HEK293 (cell line): ENCODE data around the gene KRTAP10-11.

ENCODE experiments used
- CTCF ChIA-PET: fragments of 350-600 bp; formaldehyde crosslinking; extraction: SDS; loops from one replicate; lab custom pipeline; 2021; ENCODE audit warnings: antibody characterized with exemption; lab: Yijun Ruan, JAX
- POLR2A ChIA-PET: fragments of 300-600 bp; formaldehyde crosslinking; extraction: SDS; loops from one replicate; lab custom pipeline; 2020; ENCODE audit warnings: antibody characterized with exemption, inconsistent platforms; lab: Yijun Ruan, JAX
- H3K27ac ChIP-seq: fragments of 200-500 bp; sonication (Bioruptor generic); 2 replicates; pipeline ENCODE4 v1.5.1; 2014; ENCODE audit warnings: low read depth, low read length, control low read depth, inconsistent platforms; ENCODE audit errors: extremely low read depth
- H3K36me3 ChIP-seq, 2 experiments: fragments of 200-500 bp in 1 of 2; sonication (Bioruptor generic) in 1 of 2; 1 replicate in 1 of 2; 2 replicates in 1 of 2; pipeline ENCODE4 v1.5.1; 2014 to 2017; ENCODE audit warnings: inconsistent platforms in 2 of 2, low read length in 2 of 2; ENCODE audit not compliant: control insufficient read depth in 2 of 2, insufficient read depth in 1 of 2
- H3K4me1 ChIP-seq: fragments of 200-500 bp; sonication (Bioruptor generic); 2 replicates; pipeline ENCODE4 v1.5.1; 2014; ENCODE audit warnings: mild to moderate bottlenecking, low read length, inconsistent platforms; ENCODE audit not compliant: control insufficient read depth, insufficient read depth
- H3K4me3 ChIP-seq: 2 replicates; pipeline ENCODE4 v1.5.1; 2011; ENCODE audit warnings: low read depth, mild to moderate bottlenecking, control low read depth, low read length, moderate library complexity
- H3K9me3 ChIP-seq: fragments of 200-500 bp; sonication (Bioruptor generic); 2 replicates; pipeline ENCODE4 v1.5.1; 2014; ENCODE audit warnings: low read depth, low read length, inconsistent platforms; ENCODE audit not compliant: control insufficient read depth, insufficient read depth
- FEZF1 ChIP-seq: fragments of 450-650 bp; formaldehyde crosslinking; IDR thresholded peaks from 2 replicates; pipeline ENCODE4 v1.5.1; 2016; ENCODE audit warnings: missing biosample characterization, missing genetic modification characterization
- GLI2 ChIP-seq: fragments of 450-650 bp; formaldehyde crosslinking; IDR thresholded peaks from 2 replicates; pipeline ENCODE4; 2017; ENCODE audit warnings: missing biosample characterization, missing genetic modification characterization, low read depth, borderline replicate concordance
- KLF1 ChIP-seq: fragments of 450-650 bp; formaldehyde crosslinking; IDR thresholded peaks from 2 replicates; pipeline ENCODE4 v1.5.1; 2016; ENCODE audit warnings: missing biosample characterization, missing genetic modification characterization
- KLF16 ChIP-seq: fragments of 450-650 bp; formaldehyde crosslinking; IDR thresholded peaks from 2 replicates; pipeline ENCODE4 v1.5.1; 2017; ENCODE audit warnings: missing biosample characterization, missing genetic modification characterization
- RBAK ChIP-seq: fragments of 450-650 bp; formaldehyde crosslinking; IDR thresholded peaks from 2 replicates; pipeline ENCODE4 v1.5.1; 2016; ENCODE audit warnings: missing biosample characterization, missing genetic modification characterization
- REPIN1 ChIP-seq: fragments of 450-650 bp; formaldehyde crosslinking; IDR thresholded peaks from 2 replicates; pipeline ENCODE4 v1.5.1; 2017; ENCODE audit warnings: missing biosample characterization, missing genetic modification characterization, low read depth
- ZNF138 ChIP-seq: fragments of 450-650 bp; formaldehyde crosslinking; IDR thresholded peaks from 2 replicates; pipeline ENCODE4 v1.5.1; 2016; ENCODE audit warnings: missing biosample characterization, missing genetic modification characterization, borderline replicate concordance
- ZNF16 ChIP-seq: fragments of 450-650 bp; formaldehyde crosslinking; IDR thresholded peaks from 2 replicates; pipeline ENCODE4 v1.5.1; 2016; ENCODE audit warnings: low read depth, missing biosample characterization, missing genetic modification characterization
- ZNF350 ChIP-seq: fragments of 450-650 bp; formaldehyde crosslinking; IDR thresholded peaks from 2 replicates; pipeline ENCODE4 v1.5.0; 2017; ENCODE audit warnings: missing biosample characterization, mild to moderate bottlenecking, missing genetic modification characterization
- ZNF354C ChIP-seq: fragments of 450-650 bp; formaldehyde crosslinking; IDR thresholded peaks from 2 replicates; pipeline ENCODE4 v1.5.1; 2016; ENCODE audit warnings: missing biosample characterization, missing genetic modification characterization, low read depth, borderline replicate concordance
- ZNF610 ChIP-seq: fragments of 450-650 bp; formaldehyde crosslinking; IDR thresholded peaks from 2 replicates; pipeline ENCODE4 v1.5.1; 2016; ENCODE audit warnings: missing biosample characterization, missing genetic modification characterization, borderline replicate concordance
- ZNF658 ChIP-seq: fragments of 450-650 bp; formaldehyde crosslinking; IDR thresholded peaks from 2 replicates; pipeline ENCODE4; 2016; ENCODE audit warnings: missing biosample characterization, missing genetic modification characterization
- ZNF664 ChIP-seq: fragments of 450-650 bp; formaldehyde crosslinking; IDR thresholded peaks from 2 replicates; pipeline ENCODE4 v1.5.1; 2016; ENCODE audit warnings: missing biosample characterization, missing genetic modification characterization
- TF ChIP-seq, protein P1 (sequence below): fragments of 450-650 bp; formaldehyde crosslinking; IDR thresholded peaks from 2 replicates; pipeline ENCODE4 v1.5.1; 2016; ENCODE audit warnings: missing biosample characterization, missing genetic modification characterization
- TF ChIP-seq, protein P2 (sequence below): fragments of 450-650 bp; formaldehyde crosslinking; IDR thresholded peaks from 2 replicates; pipeline ENCODE4 v1.5.1; 2016; ENCODE audit warnings: missing biosample characterization, missing genetic modification characterization
- TF ChIP-seq, protein P3 (sequence below): fragments of 450-650 bp; formaldehyde crosslinking; IDR thresholded peaks from 2 replicates; pipeline ENCODE4 v1.5.1; 2016; ENCODE audit warnings: missing biosample characterization, missing genetic modification characterization
- TF ChIP-seq, protein P4 (sequence below): fragments of 450-650 bp; formaldehyde crosslinking; IDR thresholded peaks from 2 replicates; pipeline ENCODE4 v1.5.1; 2016; ENCODE audit warnings: missing biosample characterization, missing genetic modification characterization, borderline replicate concordance
- TF ChIP-seq, protein P5 (sequence below): fragments of 450-650 bp; formaldehyde crosslinking; IDR thresholded peaks from 2 replicates; pipeline ENCODE4 v1.5.1; 2016; ENCODE audit warnings: missing biosample characterization, missing genetic modification characterization
- TF ChIP-seq, protein P6 (sequence below): fragments of 450-650 bp; formaldehyde crosslinking; IDR thresholded peaks from 2 replicates; pipeline ENCODE4 v1.5.1; 2017; ENCODE audit warnings: missing biosample characterization, missing genetic modification characterization

KRTAP10-11 gene

DNA sequence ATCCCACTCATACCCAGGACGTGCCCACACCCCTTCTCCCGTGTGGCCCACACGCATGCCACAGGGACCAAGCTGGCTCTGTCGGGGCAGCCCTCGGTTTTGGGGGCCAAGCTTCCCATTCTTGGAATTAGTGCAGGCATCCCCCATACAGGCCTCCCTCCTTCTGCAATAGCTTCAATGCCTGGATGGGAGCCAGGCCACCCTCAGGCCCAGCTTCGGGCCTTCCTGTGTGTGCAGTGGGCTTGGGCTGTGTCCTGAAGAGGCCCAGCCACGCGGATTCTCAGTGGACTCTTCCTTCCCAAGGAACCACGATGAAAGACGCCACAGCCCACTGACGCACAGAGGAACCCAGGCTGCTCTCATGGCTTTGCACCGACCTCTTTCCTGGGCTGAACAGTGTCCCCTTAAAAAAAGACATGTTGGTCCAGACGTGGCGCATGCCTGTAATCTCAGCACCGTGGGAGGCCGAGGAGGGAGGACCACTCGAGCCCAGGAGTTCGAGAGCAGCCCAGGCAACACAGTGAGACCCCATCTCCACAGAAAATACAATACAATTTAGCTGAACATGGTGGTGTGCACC lies 3.4 kb downstream of the KRTAP10-11 start (continued):
- TF ChIP-seq, protein P1, sequence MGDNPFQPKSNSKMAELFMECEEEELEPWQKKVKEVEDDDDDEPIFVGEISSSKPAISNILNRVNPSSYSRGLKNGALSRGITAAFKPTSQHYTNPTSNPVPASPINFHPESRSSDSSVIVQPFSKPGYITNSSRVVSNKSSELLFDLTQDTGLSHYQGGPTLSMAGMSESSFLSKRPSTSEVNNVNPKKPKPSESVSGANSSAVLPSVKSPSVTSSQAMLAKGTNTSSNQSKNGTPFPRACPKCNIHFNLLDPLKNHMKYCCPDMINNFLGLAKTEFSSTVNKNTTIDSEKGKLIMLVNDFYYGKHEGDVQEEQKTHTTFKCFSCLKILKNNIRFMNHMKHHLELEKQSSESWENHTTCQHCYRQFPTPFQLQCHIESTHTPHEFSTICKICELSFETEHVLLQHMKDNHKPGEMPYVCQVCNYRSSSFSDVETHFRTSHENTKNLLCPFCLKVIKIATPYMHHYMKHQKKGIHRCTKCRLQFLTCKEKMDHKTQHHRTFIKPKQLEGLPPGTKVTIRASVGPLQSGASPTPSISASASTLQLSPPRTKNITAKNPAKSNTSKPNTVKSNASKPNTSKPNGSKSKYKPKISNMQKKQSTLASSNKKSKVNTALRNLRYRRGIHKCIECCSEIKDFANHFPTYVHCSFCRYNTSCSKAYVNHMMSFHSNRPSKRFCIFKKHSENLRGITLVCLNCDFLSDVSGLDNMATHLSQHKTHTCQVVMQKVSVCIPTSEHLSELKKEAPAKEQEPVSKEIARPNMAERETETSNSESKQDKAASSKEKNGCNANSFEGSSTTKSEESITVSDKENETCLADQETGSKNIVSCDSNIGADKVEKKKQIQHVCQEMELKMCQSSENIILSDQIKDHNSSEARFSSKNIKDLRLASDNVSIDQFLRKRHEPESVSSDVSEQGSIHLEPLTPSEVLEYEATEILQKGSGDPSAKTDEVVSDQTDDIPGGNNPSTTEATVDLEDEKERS (tag by site-specific recombination), result no peak
- no peak for TF ChIP-seq REPIN1 (tag by site-specific recombination)
- no peak for TF ChIP-seq ZNF664
- TF ChIP-seq, protein P2, sequence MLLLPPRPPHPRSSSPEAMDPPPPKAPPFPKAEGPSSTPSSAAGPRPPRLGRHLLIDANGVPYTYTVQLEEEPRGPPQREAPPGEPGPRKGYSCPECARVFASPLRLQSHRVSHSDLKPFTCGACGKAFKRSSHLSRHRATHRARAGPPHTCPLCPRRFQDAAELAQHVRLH (tag by site-specific recombination), result no peak

DNA sequence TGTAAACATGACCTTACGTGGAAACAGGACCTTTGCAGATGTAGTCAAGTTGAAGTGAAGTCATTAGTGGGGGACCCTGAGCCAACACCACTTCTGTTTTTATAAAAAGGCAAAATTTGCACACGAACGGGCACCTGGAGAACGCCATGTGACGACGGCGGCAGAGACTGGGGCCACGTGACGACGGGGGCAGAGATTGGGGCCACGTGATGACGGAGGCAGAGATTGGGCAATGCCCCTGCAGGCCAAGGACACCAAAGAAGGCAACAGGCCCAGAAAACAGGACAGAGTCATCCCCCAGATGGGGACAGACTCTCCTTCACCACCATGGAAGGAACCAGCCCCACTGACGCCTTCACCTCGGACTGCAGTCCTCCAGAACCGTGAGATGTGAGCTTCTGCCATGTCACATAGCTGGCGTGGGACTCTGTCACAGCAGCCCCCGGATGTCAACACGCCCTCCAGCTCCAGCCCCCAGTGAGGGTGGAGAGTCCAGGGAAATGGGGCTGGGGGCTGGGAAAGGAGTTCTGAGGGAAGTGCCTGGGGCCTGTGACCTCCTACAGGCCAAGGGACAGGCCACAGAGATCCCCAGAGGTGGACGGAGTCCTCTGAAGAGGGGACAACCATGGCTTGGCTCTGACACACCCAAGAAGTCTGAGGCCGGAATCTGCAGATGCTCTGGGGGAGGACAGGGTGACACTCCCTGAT lies 4.2 kb downstream of the KRTAP10-11 start:
- ChIA-PET CTCF (no interaction called here), POLR2A (no interaction called here)
- Histone ChIP-seq H3K9me3 (no peaks in the 10 kb centered on the region), H3K4me3 (no peak overlapping the region), H3K27ac (no peak overlapping the region), H3K4me1 (no peaks in the 10 kb centered on the region), H3K36me3 (no peaks in the 10 kb centered on the region)
- TF ChIP-seq, protein P3, sequence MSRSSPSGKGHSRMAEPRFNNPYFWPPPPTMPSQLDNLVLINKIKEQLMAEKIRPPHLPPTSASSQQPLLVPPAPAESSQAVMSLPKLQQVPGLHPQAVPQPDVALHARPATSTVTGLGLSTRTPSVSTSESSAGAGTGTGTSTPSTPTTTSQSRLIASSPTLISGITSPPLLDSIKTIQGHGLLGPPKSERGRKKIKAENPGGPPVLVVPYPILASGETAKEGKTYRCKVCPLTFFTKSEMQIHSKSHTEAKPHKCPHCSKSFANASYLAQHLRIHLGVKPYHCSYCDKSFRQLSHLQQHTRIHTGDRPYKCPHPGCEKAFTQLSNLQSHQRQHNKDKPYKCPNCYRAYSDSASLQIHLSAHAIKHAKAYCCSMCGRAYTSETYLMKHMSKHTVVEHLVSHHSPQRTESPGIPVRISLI (tag by site-specific recombination), result no peak
- TF ChIP-seq FEZF1 (tag by site-specific recombination) (no peak), GLI2 (tag by site-specific recombination) (no peak), ZNF658 (tag by site-specific recombination) (no peak), RBAK (tag by site-specific recombination) (no peak), ZNF350 (tag by site-specific recombination) (no peak), ZNF354C (tag by site-specific recombination) (no peak), KLF16 (tag by site-specific recombination) (no peak), ZNF138 (tag by site-specific recombination) (no peak), KLF1 (tag by site-specific recombination) (no peak), ZNF610 (tag by site-specific recombination) (no peak), ZNF16 (no peak)
- TF ChIP-seq, protein P4, sequence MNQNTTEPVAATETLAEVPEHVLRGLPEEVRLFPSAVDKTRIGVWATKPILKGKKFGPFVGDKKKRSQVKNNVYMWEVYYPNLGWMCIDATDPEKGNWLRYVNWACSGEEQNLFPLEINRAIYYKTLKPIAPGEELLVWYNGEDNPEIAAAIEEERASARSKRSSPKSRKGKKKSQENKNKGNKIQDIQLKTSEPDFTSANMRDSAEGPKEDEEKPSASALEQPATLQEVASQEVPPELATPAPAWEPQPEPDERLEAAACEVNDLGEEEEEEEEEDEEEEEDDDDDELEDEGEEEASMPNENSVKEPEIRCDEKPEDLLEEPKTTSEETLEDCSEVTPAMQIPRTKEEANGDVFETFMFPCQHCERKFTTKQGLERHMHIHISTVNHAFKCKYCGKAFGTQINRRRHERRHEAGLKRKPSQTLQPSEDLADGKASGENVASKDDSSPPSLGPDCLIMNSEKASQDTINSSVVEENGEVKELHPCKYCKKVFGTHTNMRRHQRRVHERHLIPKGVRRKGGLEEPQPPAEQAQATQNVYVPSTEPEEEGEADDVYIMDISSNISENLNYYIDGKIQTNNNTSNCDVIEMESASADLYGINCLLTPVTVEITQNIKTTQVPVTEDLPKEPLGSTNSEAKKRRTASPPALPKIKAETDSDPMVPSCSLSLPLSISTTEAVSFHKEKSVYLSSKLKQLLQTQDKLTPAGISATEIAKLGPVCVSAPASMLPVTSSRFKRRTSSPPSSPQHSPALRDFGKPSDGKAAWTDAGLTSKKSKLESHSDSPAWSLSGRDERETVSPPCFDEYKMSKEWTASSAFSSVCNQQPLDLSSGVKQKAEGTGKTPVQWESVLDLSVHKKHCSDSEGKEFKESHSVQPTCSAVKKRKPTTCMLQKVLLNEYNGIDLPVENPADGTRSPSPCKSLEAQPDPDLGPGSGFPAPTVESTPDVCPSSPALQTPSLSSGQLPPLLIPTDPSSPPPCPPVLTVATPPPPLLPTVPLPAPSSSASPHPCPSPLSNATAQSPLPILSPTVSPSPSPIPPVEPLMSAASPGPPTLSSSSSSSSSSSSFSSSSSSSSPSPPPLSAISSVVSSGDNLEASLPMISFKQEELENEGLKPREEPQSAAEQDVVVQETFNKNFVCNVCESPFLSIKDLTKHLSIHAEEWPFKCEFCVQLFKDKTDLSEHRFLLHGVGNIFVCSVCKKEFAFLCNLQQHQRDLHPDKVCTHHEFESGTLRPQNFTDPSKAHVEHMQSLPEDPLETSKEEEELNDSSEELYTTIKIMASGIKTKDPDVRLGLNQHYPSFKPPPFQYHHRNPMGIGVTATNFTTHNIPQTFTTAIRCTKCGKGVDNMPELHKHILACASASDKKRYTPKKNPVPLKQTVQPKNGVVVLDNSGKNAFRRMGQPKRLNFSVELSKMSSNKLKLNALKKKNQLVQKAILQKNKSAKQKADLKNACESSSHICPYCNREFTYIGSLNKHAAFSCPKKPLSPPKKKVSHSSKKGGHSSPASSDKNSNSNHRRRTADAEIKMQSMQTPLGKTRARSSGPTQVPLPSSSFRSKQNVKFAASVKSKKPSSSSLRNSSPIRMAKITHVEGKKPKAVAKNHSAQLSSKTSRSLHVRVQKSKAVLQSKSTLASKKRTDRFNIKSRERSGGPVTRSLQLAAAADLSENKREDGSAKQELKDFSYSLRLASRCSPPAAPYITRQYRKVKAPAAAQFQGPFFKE (tag by site-specific recombination), result no peak
- TF ChIP-seq, protein P5, sequence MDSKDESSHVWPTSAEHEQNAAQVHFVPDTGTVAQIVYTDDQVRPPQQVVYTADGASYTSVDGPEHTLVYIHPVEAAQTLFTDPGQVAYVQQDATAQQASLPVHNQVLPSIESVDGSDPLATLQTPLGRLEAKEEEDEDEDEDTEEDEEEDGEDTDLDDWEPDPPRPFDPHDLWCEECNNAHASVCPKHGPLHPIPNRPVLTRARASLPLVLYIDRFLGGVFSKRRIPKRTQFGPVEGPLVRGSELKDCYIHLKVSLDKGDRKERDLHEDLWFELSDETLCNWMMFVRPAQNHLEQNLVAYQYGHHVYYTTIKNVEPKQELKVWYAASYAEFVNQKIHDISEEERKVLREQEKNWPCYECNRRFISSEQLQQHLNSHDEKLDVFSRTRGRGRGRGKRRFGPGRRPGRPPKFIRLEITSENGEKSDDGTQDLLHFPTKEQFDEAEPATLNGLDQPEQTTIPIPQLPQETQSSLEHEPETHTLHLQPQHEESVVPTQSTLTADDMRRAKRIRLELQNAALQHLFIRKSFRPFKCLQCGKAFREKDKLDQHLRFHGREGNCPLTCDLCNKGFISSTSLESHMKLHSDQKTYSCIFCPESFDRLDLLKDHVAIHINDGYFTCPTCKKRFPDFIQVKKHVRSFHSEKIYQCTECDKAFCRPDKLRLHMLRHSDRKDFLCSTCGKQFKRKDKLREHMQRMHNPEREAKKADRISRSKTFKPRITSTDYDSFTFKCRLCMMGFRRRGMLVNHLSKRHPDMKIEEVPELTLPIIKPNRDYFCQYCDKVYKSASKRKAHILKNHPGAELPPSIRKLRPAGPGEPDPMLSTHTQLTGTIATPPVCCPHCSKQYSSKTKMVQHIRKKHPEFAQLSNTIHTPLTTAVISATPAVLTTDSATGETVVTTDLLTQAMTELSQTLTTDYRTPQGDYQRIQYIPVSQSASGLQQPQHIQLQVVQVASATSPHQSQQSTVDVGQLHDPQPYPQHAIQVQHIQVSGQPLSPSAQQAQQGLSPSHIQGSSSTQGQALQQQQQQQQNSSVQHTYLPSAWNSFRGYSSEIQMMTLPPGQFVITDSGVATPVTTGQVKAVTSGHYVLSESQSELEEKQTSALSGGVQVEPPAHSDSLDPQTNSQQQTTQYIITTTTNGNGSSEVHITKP (tag by site-specific recombination), result no peak
- TF ChIP-seq, protein P6, sequence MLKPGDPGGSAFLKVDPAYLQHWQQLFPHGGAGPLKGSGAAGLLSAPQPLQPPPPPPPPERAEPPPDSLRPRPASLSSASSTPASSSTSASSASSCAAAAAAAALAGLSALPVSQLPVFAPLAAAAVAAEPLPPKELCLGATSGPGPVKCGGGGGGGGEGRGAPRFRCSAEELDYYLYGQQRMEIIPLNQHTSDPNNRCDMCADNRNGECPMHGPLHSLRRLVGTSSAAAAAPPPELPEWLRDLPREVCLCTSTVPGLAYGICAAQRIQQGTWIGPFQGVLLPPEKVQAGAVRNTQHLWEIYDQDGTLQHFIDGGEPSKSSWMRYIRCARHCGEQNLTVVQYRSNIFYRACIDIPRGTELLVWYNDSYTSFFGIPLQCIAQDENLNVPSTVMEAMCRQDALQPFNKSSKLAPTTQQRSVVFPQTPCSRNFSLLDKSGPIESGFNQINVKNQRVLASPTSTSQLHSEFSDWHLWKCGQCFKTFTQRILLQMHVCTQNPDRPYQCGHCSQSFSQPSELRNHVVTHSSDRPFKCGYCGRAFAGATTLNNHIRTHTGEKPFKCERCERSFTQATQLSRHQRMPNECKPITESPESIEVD (tag by site-specific recombination), result no peak
